Body of pancreas (tissue), 4 donors: ENCODE measurements around the gene CUTA. TPM values are rescaled to one million over a fixed set of nuclear protein-coding genes. Genes with fewer than 3 reads are reported as not detected.
A peak's percentile ranks its signal among the peaks of the same experiment; 100 is the strongest.
"Not testable (repeated sequence)": the region's sequence is repeated elsewhere in the genome, so short reads cannot be mapped to it uniquely, and the experiment has no call there.

Source experiments
- ATAC-seq: fragments of 150-250 bp; one replicate; pipeline ENCODE4 v1.9.1; 2016
- DNase-seq, 4 donors: peaks; one replicate each; pipeline ENCODE4 v3.0.0-alpha.2; 2019
- H3K27ac ChIP-seq, 4 donors: fragments of 200-600 bp; sonication (generic); 1 replicate in 3 of 4; 2 replicates in 1 of 4; pipeline versions ENCODE4 v1.5.1 to v1.6.1; 2016 to 2019; ENCODE audit warnings: mild to moderate bottlenecking in 1 of 4, mixed read lengths in 1 of 4, moderate library complexity in 1 of 4
- H3K27me3 ChIP-seq, 2 donors: fragments of 200-600 bp; sonication (generic); one replicate each; pipeline ENCODE4 v1.6.0; 2016; ENCODE audit warnings: mild to moderate bottlenecking in 1 of 2
- H3K36me3 ChIP-seq, 2 donors: fragments of 200-600 bp; sonication (generic); replicated peaks in 1 of 2; 2 replicates each; pipeline ENCODE4 v1.5.1; 2016; ENCODE audit warnings: low read depth in 2 of 2; ENCODE audit not compliant: insufficient read depth in 1 of 2
- H3K4me1 ChIP-seq: fragments of 200-600 bp; sonication (generic); one replicate; pipeline ENCODE4 v1.6.0; 2016
- H3K4me3 ChIP-seq, 2 donors: fragments of 200-600 bp; sonication (generic); 1 replicate in 1 of 2; 2 replicates in 1 of 2; pipeline ENCODE4 v1.5.1; 2016 to 2019
- H3K9me3 ChIP-seq, 3 donors: fragments of 200-600 bp; sonication (generic); 1 replicate in 2 of 3; 2 replicates in 1 of 3; pipeline ENCODE4 v1.5.1; 2016
- POLR2A ChIP-seq, 3 donors: fragments of 450-650 bp; IDR thresholded peaks; one replicate each; pipeline ENCODE4 v1.6.1; 2016; ENCODE audit warnings: antibody characterized with exemption in 3 of 3, mild to moderate bottlenecking in 2 of 3
- WGBS, 2 donors: methylation state at CpG; one replicate each; pipeline ENCODE4 v1.1.5; 2017; 5-methylcytosine and 5-hydroxymethylcytosine counted together
- intact Hi-C: fragments of 100-400 bp; cut with DNase I; formaldehyde crosslinking; loops from one replicate; pipeline ENCODE4 v1.15.1; 2023
- total RNA-seq, 2 donors: library from RNA; depleted of rRNA; stranded (reverse); fragments of >200 nt; gene quantifications; one replicate each; pipeline ENCODE4 v1.1.0, GENCODE V29; 2016
- TF ChIP-seq, protein P1 (sequence below), 7 experiments: fragments of 450-650 bp in 4 of 7; fragments of 200-600 bp in 3 of 7; sonication (generic) in 3 of 7; IDR thresholded peaks; one replicate each; pipeline ENCODE4 v1.5.1; 2016 to 2019; ENCODE audit warnings: antibody characterized with exemption in 7 of 7

Gene CUTA
- total RNA-seq, 2 donors from 2014 or later: 87.7 to 126 TPM

DNA sequence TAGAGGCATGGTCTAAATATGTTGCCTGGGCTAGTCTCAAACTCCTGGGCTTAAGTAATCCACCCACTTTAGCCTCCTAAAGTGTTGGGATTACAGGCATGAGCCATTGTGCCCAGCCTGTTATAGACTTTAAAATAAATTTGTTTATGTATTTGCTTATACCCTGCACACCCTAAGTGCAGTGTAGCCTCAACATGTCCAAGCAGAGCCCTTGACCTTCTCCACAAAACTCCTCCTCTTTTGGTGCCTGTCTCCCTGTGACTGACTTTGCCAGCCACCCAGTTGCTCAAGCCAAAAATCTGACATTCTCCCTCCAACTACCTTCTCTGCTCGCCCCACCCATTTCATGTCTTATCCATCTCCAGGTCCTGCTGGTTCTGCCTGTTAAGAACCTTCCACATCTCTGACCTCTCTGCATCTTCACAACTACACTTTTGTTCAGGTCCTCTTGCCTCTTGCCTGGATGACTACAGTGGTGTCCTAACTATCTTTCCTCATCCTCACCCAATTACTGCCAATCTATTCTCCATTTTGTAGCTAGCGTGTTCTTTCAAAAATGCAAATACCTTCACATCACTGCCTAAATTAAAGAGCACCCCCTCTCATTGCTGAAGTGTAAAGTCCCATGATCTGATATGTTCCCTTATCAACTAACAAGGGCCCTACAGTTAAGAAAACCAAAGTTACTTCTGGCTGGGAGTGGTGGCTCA is 37.5 kb downstream of the CUTA start:
- TF ChIP-seq, protein P1, sequence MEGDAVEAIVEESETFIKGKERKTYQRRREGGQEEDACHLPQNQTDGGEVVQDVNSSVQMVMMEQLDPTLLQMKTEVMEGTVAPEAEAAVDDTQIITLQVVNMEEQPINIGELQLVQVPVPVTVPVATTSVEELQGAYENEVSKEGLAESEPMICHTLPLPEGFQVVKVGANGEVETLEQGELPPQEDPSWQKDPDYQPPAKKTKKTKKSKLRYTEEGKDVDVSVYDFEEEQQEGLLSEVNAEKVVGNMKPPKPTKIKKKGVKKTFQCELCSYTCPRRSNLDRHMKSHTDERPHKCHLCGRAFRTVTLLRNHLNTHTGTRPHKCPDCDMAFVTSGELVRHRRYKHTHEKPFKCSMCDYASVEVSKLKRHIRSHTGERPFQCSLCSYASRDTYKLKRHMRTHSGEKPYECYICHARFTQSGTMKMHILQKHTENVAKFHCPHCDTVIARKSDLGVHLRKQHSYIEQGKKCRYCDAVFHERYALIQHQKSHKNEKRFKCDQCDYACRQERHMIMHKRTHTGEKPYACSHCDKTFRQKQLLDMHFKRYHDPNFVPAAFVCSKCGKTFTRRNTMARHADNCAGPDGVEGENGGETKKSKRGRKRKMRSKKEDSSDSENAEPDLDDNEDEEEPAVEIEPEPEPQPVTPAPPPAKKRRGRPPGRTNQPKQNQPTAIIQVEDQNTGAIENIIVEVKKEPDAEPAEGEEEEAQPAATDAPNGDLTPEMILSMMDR (IDR thresholded peaks at IDR 0.05): no peak
- TF ChIP-seq POLR2A (IDR thresholded peaks at IDR 0.05): no peak
- intact Hi-C loops: no loop called here
- no peaks in the 10 kb centered on the region for H3K9me3 ChIP-seq
- peaks cover 3% of the 10 kb centered on the region for H3K4me1 ChIP-seq
- H3K27ac ChIP-seq: no peak overlapping the region
- no peak for DNase-seq
- WGBS, 2 donors: 81 to 85% methylated on average over 2 of the region's 2 CpGs
- no peaks in the 10 kb centered on the region for H3K27me3 ChIP-seq
- ATAC-seq: no peak
- no peak overlapping the region for H3K4me3 ChIP-seq
- no peaks in the 10 kb centered on the region for H3K36me3 ChIP-seq

DNA sequence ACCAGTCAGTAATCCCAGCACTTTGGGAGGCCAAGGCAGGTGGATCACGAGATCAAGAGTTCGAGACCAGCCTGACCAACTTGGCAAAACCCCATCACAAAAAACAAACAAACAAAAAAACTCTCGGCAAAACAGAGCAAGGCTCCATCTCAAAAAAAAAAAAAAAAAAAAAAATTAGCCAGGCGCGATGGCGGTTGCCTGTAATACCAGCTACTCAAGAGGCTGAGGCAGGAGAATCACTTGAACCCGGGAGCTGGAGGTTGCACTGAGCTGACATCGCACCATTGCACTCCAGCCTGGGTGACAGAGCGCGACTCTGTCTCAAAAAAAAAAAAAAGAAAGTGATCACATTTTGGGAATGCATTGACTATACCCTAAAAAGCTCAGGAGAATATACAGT is 38.7 kb downstream of the CUTA start:
- intact Hi-C loops, H3K27ac ChIP-seq, H3K27me3 ChIP-seq, H3K9me3 ChIP-seq, ATAC-seq, DNase-seq, H3K4me3 ChIP-seq, H3K36me3 ChIP-seq: not testable (repeated sequence)
- 88 to 90% methylated on average over 9 to 10 of the region's 10 CpGs for WGBS, 2 donors
- H3K4me1 ChIP-seq: peaks cover 13% of the 10 kb centered on the region

DNA sequence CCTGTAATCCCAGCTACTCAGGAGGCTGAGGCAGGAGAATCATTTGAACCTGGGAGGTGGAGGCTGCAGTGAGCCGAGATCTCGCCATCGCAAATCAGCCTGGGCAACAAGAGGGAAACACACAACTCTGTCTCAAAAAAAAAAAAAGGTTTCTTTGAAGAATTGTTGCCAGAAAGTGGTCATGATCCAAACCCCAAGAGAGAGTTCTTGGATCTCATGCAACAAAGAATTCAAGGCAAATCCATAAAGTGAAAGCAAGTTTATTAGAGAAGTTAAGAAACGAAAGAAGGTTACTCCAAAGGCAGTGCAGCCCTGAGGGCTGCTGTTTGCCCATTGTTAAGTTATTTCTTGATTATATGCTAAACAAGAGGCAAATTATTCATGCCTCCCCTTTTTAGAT is 40.7 kb downstream of the CUTA start:
- Histone ChIP-seq H3K4me1 (peaks cover 13% of the 10 kb centered on the region), H3K36me3 (no peaks in the 10 kb centered on the region), H3K4me3 (no peak overlapping the region), H3K27me3 (no peaks in the 10 kb centered on the region), H3K9me3 (no peaks in the 10 kb centered on the region), H3K27ac (no peak overlapping the region)
- intact Hi-C loops: no loop called here
- WGBS, 2 donors: 72 to 83% methylated on average over 4 of the region's 4 CpGs
- DNase-seq: no peak
- TF ChIP-seq, protein P1 (IDR thresholded peaks at IDR 0.05): no peak
- no peak for TF ChIP-seq POLR2A (IDR thresholded peaks at IDR 0.05)
- ATAC-seq: no peak

- no peak overlapping the region for H3K4me3 ChIP-seq
- no peak for TF ChIP-seq POLR2A (IDR thresholded peaks at IDR 0.05)
- TF ChIP-seq, protein P1 (IDR thresholded peaks at IDR 0.05): no peak
- H3K4me1 ChIP-seq: peaks cover 13% of the 10 kb centered on the region
- H3K27ac ChIP-seq: peak overlapping the region in 2 of 4 donors; percentile 34 to 57
- H3K36me3 ChIP-seq: no peaks in the 10 kb centered on the region
- H3K9me3 ChIP-seq: no peaks in the 10 kb centered on the region
- DNase-seq: peak; percentile 77 to 87 (median 82)
- no peaks in the 10 kb centered on the region for H3K27me3 ChIP-seq
- peak; percentile 88 for ATAC-seq
- 11 to 17% methylated on average over 9 of the region's 9 CpGs for WGBS, 2 donors
- intact Hi-C loops: no loop called here
These were observed 42.7 kb downstream of the CUTA start for GRCh38 chr6:33375143-33375671.

GRCh38 chr6:33373960-33374910 is 43.7 kb downstream of the CUTA start:
- Histone ChIP-seq H3K4me1 (peaks cover 13% of the 10 kb centered on the region), H3K27me3 (no peaks in the 10 kb centered on the region), H3K36me3 (no peaks in the 10 kb centered on the region), H3K9me3 (no peaks in the 10 kb centered on the region), H3K4me3 (no peak overlapping the region), H3K27ac (peak overlapping the region in 1 of 4 donors; percentile 57)
- TF ChIP-seq, protein P1 (IDR thresholded peaks at IDR 0.05): no peak
- no peak for TF ChIP-seq POLR2A (IDR thresholded peaks at IDR 0.05)
- ATAC-seq (no peak), DNase-seq (no peak)
- WGBS, 2 donors: 55 to 60% methylated on average over 8 of the region's 8 CpGs
- intact Hi-C loops: no loop called here
